SK-N-MC (cell line): ENCODE measurements around the gene STX12.
"Not testable (repeated sequence)": the region's sequence is repeated elsewhere in the genome, so short reads cannot be mapped to it uniquely, and the experiment has no call there.

Experiments used
- DNase-seq: peaks from one replicate; pipeline ENCODE4 v3.0.0-alpha.2; 2011; ENCODE audit warnings: low read depth, low spot score
- H3K27ac ChIP-seq: fragments of 200-600 bp; sonication (generic); 2 replicates; pipeline ENCODE4 v1.5.1; 2016; ENCODE audit warnings: mixed run types
- H3K36me3 ChIP-seq: fragments of 200-600 bp; sonication (generic); 2 replicates; pipeline ENCODE4 v1.6.1; 2017; ENCODE audit warnings: antibody characterized with exemption, low read length, mixed read lengths; ENCODE audit not compliant: insufficient read depth
- H3K4me3 ChIP-seq: fragments of 200-600 bp; sonication (generic); 2 replicates; pipeline ENCODE4 v1.5.1; 2016
- H3K9ac ChIP-seq: fragments of 200-600 bp; sonication (generic); 2 replicates; pipeline ENCODE4 v1.8.0; 2017; ENCODE audit warnings: mixed run types, mixed read lengths; ENCODE audit not compliant: insufficient read length
- H3K9me3 ChIP-seq: fragments of 200-600 bp; sonication (generic); 2 replicates; pipeline ENCODE4 v1.6.1; 2017; ENCODE audit warnings: low read depth, mild to moderate bottlenecking, antibody characterized with exemption, low read length, moderate library complexity, mixed read lengths
- EZH2 ChIP-seq: fragments of 200-600 bp; sonication (generic); IDR thresholded peaks from one replicate; pipeline ENCODE4 v1.6.1; 2017; ENCODE audit warnings: antibody characterized with exemption
- FOXP2 ChIP-seq: optimal IDR thresholded peaks from 2 replicates; pipeline ENCODE3; 2011; ENCODE audit warnings: mild to moderate bottlenecking, moderate library complexity; ENCODE audit not compliant: insufficient read depth; ENCODE audit errors: extremely low read length, control extremely low read depth
- POLR2AphosphoS5 ChIP-seq: IDR thresholded peaks from 2 replicates; pipeline ENCODE4 v1.6.1; 2012; ENCODE audit warnings: mild to moderate bottlenecking, low read depth, low read length, borderline replicate concordance

Gene STX12

GRCh38 chr1:27770293-27770830 lies 2.7 kb upstream of the STX12 start:
- Histone ChIP-seq H3K9ac (no peak overlapping the region), H3K27ac (no peak overlapping the region), H3K9me3 (no peaks in the 10 kb centered on the region), H3K4me3 (no peak overlapping the region), H3K36me3 (no peaks in the 10 kb centered on the region)
- TF ChIP-seq EZH2 (no peak), FOXP2 (no peak), POLR2AphosphoS5 (no peak)
- DNase-seq, result no peak

- TF ChIP-seq EZH2 (no peak), POLR2AphosphoS5 (no peak), FOXP2 (no peak)
- no peak for DNase-seq
- Histone ChIP-seq H3K27ac (peak overlapping the region; percentile 62), H3K4me3 (peak overlapping the region; percentile 85), H3K9ac (peak overlapping the region; percentile 44), H3K36me3 (no peaks in the 10 kb centered on the region), H3K9me3 (no peaks in the 10 kb centered on the region)
Measured at GRCh38 chr1:27772036-27772931, 735 bp upstream of the STX12 start.

- H3K36me3 ChIP-seq, result no peaks in the 10 kb centered on the region
- TF ChIP-seq EZH2 (no peak), POLR2AphosphoS5 (no peak), FOXP2 (no peak)
- no peaks in the 10 kb centered on the region for H3K9me3 ChIP-seq
- peak overlapping the region; percentile 88 for H3K9ac ChIP-seq
- H3K4me3 ChIP-seq, result peak overlapping the region; percentile 85
- DNase-seq, result no peak
- H3K27ac ChIP-seq, result 0 out of 2 replicates have a peak overlapping the region, but pooled peaks have one; percentile 26
Measured at GRCh38 chr1:27773826-27774445, 917 bp downstream of the STX12 start.

GRCh38 chr1:27774654-27775053 lies 1.6 kb downstream of the STX12 start:
- H3K27ac ChIP-seq, result no peak overlapping the region
- H3K4me3 ChIP-seq, result no peak overlapping the region
- H3K36me3 ChIP-seq, result no peaks in the 10 kb centered on the region
- TF ChIP-seq POLR2AphosphoS5 (no peak), EZH2 (no peak), FOXP2 (no peak)
- H3K9ac ChIP-seq, result peak overlapping the region; percentile 88
- no peaks in the 10 kb centered on the region for H3K9me3 ChIP-seq
- no peak for DNase-seq

DNA sequence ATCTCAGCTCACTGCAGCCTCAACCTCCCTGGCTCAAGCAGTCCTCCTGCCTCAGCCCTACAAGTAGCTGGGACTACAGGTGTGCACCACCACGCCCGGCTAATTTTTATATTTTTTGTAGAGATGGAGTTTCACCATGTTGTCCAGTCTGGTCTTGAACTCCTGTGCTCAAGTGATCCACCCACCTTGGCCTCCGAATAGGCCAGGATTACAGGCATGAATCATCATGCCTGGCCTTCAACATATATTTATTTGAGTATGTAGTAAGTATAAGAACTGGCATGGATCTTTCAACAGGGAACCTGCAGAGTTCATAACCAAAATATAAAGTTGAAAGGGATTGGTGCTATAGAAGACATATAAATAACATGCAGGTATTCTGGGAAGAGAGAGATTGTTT lies 2.3 kb downstream of the STX12 start:
- H3K27ac ChIP-seq, H3K4me3 ChIP-seq, H3K36me3 ChIP-seq, H3K9me3 ChIP-seq, DNase-seq, H3K9ac ChIP-seq: not testable (repeated sequence)

DNA sequence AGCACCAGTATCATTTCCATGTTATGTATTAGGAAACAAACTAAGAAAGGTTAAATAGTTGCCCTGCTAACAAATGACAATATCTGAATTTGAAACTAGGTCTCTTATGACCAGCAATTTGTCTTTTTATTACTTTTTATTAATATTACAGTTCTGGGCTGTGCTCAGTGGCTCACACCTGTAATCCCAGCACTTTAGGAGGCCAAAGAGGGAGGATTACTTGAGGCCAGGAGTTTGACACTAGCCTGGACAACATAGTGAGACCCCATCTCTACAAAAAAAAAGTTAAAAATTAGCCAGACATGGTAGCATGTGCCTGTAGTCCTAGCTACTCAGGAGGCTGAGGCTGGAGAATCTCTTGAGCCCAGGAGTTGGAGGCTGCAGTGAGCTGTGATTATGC lies 3.3 kb downstream of the STX12 start:
- not testable (repeated sequence) for H3K36me3 ChIP-seq, H3K9me3 ChIP-seq, H3K9ac ChIP-seq, H3K27ac ChIP-seq, DNase-seq, H3K4me3 ChIP-seq

DNA sequence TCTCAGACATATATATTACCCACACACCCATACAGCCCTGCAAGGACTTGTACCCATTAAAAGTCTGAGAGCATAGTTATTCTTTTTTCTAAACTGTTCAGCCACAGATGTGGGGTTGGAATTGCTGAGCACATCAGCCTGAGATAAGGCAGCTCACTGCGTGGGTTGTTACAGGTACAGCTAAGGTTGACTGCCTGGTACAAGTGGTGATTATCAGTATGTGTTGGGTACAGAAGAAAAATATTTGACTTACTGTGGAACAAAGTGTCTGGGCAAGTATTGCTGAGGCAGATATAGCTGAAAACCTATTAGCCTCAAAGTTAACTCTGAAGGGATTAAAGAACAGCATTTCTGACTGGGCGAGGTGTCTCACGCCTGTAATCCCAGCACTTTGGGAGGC lies 5.0 kb downstream of the STX12 start:
- TF ChIP-seq FOXP2, result no peak
- TF ChIP-seq EZH2, result no peak
- TF ChIP-seq POLR2AphosphoS5, result no peak
- H3K27ac ChIP-seq, result no peak overlapping the region
- no peaks in the 10 kb centered on the region for H3K9me3 ChIP-seq
- no peak for DNase-seq
- no peak overlapping the region for H3K9ac ChIP-seq
- H3K36me3 ChIP-seq, result no peaks in the 10 kb centered on the region
- H3K4me3 ChIP-seq, result no peak overlapping the region

DNA sequence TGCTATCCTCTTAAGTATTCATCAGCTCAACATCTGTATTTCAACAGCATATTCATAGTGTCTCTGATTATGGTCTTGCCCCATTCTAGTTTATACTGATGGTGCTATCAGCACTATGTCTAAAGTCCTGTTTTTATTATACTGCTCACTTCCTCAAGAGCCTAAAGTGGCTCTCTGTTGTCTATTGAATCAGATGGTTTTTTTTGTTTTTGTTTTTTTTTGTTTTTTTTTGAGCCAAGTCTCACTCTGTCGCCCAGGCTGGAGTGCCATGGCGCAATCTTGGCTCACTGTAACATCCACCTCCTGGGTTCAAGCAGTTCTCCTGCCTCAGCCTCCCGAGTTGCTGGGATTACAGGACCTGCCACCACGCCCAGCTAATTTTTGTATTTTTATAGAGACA lies 6.1 kb downstream of the STX12 start:
- DNase-seq, result no peak
- Histone ChIP-seq H3K9me3 (no peaks in the 10 kb centered on the region), H3K36me3 (no peaks in the 10 kb centered on the region), H3K27ac (no peak overlapping the region), H3K9ac (no peak overlapping the region), H3K4me3 (no peak overlapping the region)
- TF ChIP-seq POLR2AphosphoS5 (no peak), FOXP2 (no peak), EZH2 (no peak)
